BLaER1 (cell line): ENCODE measurements around the gene IZUMO1.

Source experiments
- H3K27ac ChIP-seq: shearing (Covaris generic); formaldehyde crosslinking; 2 replicates; pipeline ENCODE4 v1.8.1; 2022
- H3K27me3 ChIP-seq: shearing (Covaris generic); formaldehyde crosslinking; 2 replicates; pipeline ENCODE4 v1.8.1; 2022
- H3K36me3 ChIP-seq: shearing (Covaris generic); formaldehyde crosslinking; 2 replicates; pipeline ENCODE4 v1.8.1; 2022
- H3K4me1 ChIP-seq: shearing (Covaris generic); formaldehyde crosslinking; 2 replicates; pipeline ENCODE4 v1.8.1; 2022
- H3K4me2 ChIP-seq: shearing (Covaris generic); formaldehyde crosslinking; 2 replicates; pipeline ENCODE4 v1.8.1; 2022
- H3K4me3 ChIP-seq: shearing (Covaris generic); formaldehyde crosslinking; 2 replicates; pipeline ENCODE4 v1.8.1; 2022
- H3K9ac ChIP-seq: shearing (Covaris generic); formaldehyde crosslinking; 2 replicates; pipeline ENCODE4 v1.8.1; 2022
- H3K9me3 ChIP-seq: shearing (Covaris generic); formaldehyde crosslinking; 2 replicates; pipeline ENCODE4 v1.8.1; 2022
- H4K20me1 ChIP-seq: shearing (Covaris generic); formaldehyde crosslinking; 2 replicates; pipeline ENCODE4 v1.8.1; 2022
- Cebpa-rat ChIP-seq: shearing (Covaris generic); IDR thresholded peaks from 2 replicates; pipeline ENCODE4 v1.8.1; 2022

Gene IZUMO1

DNA sequence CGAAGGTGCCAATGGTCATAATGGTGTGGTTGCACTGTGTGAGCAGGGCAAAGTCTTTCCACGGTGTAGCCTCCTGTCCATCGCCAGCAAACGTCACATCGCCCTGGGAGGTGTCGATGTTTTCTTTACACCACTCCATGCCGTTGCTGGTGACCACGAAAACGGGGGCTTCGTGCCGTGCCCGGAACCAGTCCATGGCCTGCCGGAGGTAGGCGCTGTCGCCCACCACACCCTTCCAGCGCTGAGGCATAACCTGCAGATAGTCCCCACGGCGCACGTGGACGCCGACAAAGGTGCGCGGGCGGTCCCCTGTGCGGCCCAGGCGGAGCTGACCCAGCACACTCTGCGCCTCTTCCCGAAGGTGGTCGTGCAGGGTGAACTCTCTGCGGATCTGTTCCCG is 3.6 kb upstream of the IZUMO1 start:
- no peak overlapping the region for H3K4me2 ChIP-seq
- H3K27ac ChIP-seq: no peak overlapping the region
- H3K9me3 ChIP-seq: no peaks in the 10 kb centered on the region
- no peak for TF ChIP-seq Cebpa-rat
- H3K4me3 ChIP-seq: no peak overlapping the region
- H3K4me1 ChIP-seq: peaks cover 87% of the 10 kb centered on the region
- H3K36me3 ChIP-seq: peaks cover 16% of the 10 kb centered on the region
- H3K9ac ChIP-seq: no peak overlapping the region
- H3K27me3 ChIP-seq: peaks cover 30% of the 10 kb centered on the region
- no peaks in the 10 kb centered on the region for H4K20me1 ChIP-seq

DNA sequence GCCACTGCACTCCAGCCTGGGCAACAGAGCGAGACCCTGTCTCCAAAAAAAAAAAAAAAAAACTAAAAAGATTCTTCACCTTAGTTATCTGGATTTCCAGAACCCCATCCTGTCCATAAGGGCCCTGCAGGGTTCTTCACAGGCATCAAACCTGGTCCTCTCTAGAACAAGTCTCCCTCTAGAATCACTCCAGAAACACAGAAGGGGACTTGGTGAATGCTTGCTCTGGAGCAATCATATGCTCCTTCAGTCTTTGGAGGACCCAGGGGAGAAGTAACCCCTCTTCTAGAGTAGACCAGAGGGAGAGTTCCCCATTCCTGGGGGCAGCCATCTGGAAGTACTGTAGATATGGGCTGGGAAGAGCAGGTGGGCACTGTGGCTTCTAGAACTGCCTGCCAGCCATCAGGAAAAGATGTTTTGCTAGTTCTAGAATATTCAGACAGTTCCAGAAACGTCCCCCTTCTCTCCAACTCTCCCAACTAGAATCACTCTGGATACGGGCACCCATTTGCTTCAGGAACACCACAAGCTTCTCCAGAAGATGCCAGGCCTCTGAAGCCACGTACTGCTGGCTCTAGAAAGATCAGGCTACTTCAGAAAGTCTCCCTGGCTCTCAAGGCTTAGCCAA is 3.0 kb upstream of the IZUMO1 start:
- no peak overlapping the region for H3K9ac ChIP-seq
- H3K4me3 ChIP-seq: no peak overlapping the region
- peaks cover 30% of the 10 kb centered on the region for H3K27me3 ChIP-seq
- no peak overlapping the region for H3K4me2 ChIP-seq
- no peak overlapping the region for H3K27ac ChIP-seq
- H3K4me1 ChIP-seq: peaks cover 87% of the 10 kb centered on the region
- TF ChIP-seq Cebpa-rat: no peak
- H4K20me1 ChIP-seq: no peaks in the 10 kb centered on the region
- no peaks in the 10 kb centered on the region for H3K9me3 ChIP-seq
- peaks cover 17% of the 10 kb centered on the region for H3K36me3 ChIP-seq

DNA sequence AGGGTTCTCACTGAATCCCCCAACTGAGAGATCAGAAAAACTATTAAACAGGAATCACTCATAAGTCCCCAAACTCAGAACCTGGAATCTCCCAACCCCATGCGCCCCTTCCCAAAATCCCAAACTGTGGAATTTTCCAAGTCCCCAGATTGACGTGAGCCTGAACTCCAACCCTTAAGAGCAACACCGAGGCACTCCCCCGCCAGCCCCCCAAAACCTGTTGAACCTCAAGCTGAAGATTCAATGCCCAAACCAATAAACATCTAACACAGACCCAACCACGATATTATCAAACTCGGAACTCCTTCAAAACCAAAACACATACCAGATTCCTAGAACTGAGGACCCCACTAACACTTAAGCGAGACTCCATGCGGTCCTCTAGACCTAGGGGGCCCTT is 599 bp downstream of the IZUMO1 start:
- Histone ChIP-seq H3K36me3 (peaks cover 36% of the 10 kb centered on the region), H3K27me3 (no peaks in the 10 kb centered on the region), H4K20me1 (no peaks in the 10 kb centered on the region), H3K27ac (no peak overlapping the region), H3K4me3 (peak overlapping the region; percentile 73; the same call in 1 of the 2 replicates), H3K4me1 (peaks cover 67% of the 10 kb centered on the region), H3K9ac (no peak overlapping the region), H3K4me2 (peak overlapping the region; percentile 71), H3K9me3 (no peaks in the 10 kb centered on the region)
- TF ChIP-seq Cebpa-rat: no peak

DNA sequence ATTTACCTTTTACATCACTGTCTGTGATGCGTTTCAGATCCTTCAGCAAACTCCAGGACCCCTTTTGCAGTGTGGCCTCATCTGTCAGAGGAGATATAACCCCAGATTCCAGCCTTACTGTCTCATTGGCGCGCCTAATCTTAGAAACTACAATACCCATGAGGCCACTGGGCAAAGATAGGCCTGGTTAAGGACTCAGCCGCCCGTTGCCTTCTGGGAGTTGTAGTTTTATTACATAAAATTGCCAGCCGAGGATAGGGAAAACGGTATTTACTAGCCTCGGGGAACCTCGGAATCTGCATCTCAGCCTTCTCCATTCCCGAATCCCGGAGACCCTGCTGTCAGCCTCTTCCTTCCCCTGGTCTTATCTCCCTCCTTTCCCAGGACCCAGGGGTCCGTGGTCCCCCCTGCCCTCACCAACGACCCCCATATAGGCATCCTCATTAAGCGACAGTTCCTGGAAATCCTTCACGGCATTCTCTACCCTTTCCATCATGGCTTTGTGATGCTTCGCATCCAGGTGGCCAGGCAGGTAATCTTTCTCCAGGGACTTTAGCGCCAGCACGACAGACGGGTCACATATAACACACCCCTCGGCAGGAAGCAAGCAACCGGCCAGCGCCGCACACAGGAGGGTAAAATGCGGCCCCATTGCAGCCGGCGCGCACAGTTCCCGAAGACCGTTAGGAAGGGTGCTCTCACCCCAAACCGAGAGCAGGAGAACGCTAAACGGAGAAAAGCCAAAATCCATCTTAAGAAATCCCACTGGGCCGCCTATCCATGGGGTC is 1.3 kb downstream of the IZUMO1 start:
- no peak overlapping the region for H3K9ac ChIP-seq
- H3K9me3 ChIP-seq: no peaks in the 10 kb centered on the region
- no peak overlapping the region for H3K4me3 ChIP-seq
- TF ChIP-seq Cebpa-rat: no peak
- no peak overlapping the region for H3K27ac ChIP-seq
- no peaks in the 10 kb centered on the region for H4K20me1 ChIP-seq
- peaks cover 29% of the 10 kb centered on the region for H3K36me3 ChIP-seq
- peaks cover 67% of the 10 kb centered on the region for H3K4me1 ChIP-seq
- H3K4me2 ChIP-seq: 0 out of 2 replicates have a peak overlapping the region, but pooled peaks have one; percentile 71
- no peaks in the 10 kb centered on the region for H3K27me3 ChIP-seq

DNA sequence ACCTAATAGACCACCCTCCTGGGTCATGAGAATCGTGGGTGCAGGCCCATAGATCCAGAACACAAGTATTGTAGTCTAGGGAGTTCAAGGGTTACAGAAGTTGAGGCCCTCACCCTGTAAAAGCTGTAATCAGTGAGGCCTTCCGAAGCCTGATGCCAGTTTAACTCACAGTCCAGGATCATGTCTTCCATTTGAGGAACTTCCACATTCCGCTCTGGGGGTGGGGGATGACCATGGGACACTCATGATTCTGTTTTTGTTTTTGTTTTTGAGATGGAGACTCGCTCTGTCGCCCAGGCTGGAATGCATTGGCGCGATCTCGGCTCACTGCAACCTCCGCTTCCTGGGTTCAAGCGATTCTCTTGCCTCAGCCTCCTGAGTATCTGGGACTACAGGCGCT is 4.6 kb downstream of the IZUMO1 start:
- Histone ChIP-seq H3K27ac (peak overlapping the region; percentile 98; the same call in 1 of the 2 replicates), H3K9me3 (no peaks in the 10 kb centered on the region), H3K9ac (no peak overlapping the region), H4K20me1 (no peaks in the 10 kb centered on the region), H3K27me3 (no peaks in the 10 kb centered on the region), H3K4me1 (peaks cover 49% of the 10 kb centered on the region), H3K36me3 (peaks cover 20% of the 10 kb centered on the region; the same call in 1 of the 2 replicates), H3K4me2 (peak overlapping the region; percentile 99), H3K4me3 (no peak overlapping the region)
- TF ChIP-seq Cebpa-rat: no peak

DNA sequence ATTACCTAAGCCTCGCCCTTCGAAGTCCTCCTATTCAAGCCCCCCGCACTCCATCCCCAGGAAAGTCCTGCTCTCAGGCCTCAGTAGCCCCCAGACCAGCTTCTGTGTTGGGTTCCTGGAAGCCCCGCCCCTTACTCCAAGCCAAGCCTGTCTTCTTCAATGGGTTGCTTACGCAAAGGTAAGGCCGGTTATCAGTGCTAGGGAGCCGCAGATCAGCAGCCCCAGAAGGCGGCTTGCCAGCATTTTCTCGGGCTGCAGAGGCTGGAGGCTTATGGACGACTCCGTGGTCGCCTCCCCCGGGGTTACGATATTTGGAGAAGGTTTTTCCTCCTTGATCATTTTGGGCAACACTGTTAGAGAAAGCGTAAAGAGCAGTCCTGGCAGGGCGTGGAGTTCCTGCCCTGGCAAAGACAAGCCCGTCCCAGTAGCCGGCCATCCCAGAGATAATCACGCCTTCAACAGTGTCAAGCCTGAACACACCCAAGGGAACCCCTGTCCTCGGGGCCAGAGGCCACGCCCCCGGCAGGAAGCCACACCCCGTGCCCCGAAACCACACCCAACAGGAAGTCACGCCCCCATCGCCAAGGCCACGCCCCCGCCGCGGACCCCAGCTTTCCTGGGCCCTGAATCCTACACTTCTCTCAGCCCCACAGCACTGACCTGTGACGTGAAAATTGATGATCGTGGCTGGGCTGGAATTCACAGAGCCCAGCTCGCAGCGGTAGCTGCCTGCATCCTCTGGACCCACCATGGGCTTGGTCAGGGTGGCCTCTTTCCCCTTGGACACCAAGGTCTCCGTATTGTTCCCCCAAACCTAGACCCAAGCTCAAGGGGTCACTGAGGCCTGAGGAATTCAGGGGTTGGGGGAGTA is 5.3 kb downstream of the IZUMO1 start:
- Histone ChIP-seq H3K4me1 (peaks cover 44% of the 10 kb centered on the region), H3K27me3 (no peaks in the 10 kb centered on the region), H3K27ac (peak overlapping the region; percentile 98), H3K9ac (peak overlapping the region; percentile 95), H3K36me3 (peaks cover 20% of the 10 kb centered on the region; the same call in 1 of the 2 replicates), H3K9me3 (no peaks in the 10 kb centered on the region), H3K4me3 (peak overlapping the region; percentile 94), H3K4me2 (peak overlapping the region; percentile 99), H4K20me1 (no peaks in the 10 kb centered on the region)
- TF ChIP-seq Cebpa-rat: no peak

DNA sequence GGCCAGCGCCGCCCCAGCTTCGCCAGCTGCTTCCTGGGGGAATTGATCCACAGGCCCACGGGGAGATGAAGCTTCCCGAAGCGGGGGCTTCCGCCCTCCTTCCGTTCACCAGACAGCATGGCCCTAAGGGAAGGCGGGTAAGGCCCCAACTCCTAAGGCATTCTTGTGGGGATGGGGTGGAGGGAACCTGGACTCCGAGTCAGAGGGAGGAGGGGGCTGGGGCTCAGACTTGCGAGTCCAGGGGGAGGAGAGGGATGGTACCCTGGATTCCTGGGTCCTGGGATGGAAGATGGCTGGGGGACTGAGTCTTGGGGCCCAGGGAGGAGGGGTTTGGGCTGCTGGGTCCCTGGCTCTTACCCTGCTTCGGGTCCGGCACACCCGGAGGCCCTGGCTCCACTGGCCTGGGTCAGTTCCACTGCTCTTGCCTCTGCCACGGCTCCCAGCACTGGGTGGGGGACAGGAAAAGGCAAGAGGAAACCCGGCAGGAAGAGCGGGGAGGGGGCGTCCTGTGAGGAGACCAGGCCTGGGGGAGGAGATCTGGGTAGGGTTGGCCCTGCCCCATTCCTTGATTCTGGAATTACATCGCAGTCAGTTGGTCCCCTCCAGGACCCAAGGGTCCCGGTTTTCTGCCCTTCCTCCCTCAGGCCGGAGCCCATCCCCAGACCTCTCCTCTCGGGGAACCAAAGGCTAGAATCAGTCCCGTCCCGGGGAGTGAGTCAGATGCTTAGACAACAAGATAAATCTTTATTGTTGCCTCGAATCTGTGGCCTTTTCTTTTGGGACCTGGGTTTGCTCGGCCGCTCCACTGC is 6.3 kb downstream of the IZUMO1 start, which contains the start of gene RASIP1:
Gene RASIP1 (minus strand): TSS at position 447 of the 809 bp plus-strand sequence. CDS start 328 bp downstream, at position 119.
- Histone ChIP-seq H3K4me2 (peak within 1 kb of the TSS; percentile 99), H3K9me3 (no peaks in the 10 kb centered on the region), H3K36me3 (peaks cover 23% of the 10 kb centered on the region), H3K27ac (peak within 1 kb of the TSS; percentile 98), H3K4me1 (peaks cover 35% of the 10 kb centered on the region), H4K20me1 (no peaks in the 10 kb centered on the region), H3K27me3 (no peaks in the 10 kb centered on the region), H3K9ac (peak within 1 kb of the TSS; percentile 95), H3K4me3 (peak within 1 kb of the TSS; percentile 94)
- TF ChIP-seq Cebpa-rat: no peak

DNA sequence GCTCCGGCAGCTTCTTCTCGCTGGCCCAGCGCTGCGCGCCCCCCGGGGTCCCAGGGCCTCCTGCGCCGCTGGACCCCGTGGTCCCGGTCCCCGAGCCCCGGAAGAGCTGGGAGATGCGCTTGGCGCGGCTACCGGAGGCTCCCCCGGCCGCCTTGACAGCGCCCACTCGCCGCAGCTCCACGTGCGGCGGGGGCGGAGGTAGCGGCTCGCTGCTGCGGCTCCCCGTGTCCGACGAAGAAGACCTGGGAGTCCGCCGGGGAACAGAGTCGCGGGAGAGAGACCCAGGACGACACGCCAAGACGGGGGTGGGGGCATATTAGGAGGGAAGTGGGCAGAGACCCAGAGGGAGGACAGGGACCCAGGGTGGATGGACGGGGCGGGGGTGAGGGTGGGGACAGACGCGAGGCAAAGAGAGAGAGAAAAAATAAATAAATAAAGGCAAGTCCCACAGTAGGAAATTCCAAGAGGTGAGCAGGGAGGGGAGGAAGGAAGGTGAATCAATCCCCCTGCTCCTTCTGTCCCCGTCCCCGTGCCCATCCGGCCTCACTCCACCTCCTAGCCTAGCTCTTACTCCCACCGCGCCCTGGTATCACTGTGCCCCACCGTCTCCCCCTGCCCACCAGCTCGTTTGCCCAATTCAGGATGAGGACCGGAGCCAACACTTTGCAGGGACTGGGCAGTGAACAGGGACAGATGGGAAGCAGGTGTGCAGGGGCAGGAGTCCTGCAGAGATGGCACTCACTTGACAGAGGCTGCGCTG is 7.1 kb downstream of the IZUMO1 start:
- Histone ChIP-seq H3K4me3 (peak overlapping the region; percentile 94), H3K4me2 (peak overlapping the region; percentile 99), H3K9me3 (no peaks in the 10 kb centered on the region), H3K27ac (peak overlapping the region; percentile 98), H3K27me3 (no peaks in the 10 kb centered on the region), H3K9ac (peak overlapping the region; percentile 95), H3K4me1 (peaks cover 34% of the 10 kb centered on the region), H3K36me3 (peaks cover 28% of the 10 kb centered on the region), H4K20me1 (no peaks in the 10 kb centered on the region)
- TF ChIP-seq Cebpa-rat: no peak
